Body of pancreas (tissue), 4 donors: Measurements from ENCODE around the gene COL28A1. TPM values are rescaled to one million over a fixed set of nuclear protein-coding genes. Genes with fewer than 3 reads are reported as not detected.

Source experiments
- ATAC-seq: fragments of 150-250 bp; one replicate; pipeline ENCODE4 v1.9.1; 2016
- DNase-seq, 4 donors: peaks; one replicate each; pipeline ENCODE4 v3.0.0-alpha.2; 2019
- H3K27ac ChIP-seq, 4 donors: fragments of 200-600 bp; sonication (generic); 1 replicate in 3 of 4; 2 replicates in 1 of 4; pipeline versions ENCODE4 v1.5.1 to v1.6.1; 2016 to 2019; ENCODE audit warnings: mild to moderate bottlenecking in 1 of 4, mixed read lengths in 1 of 4, moderate library complexity in 1 of 4
- H3K27me3 ChIP-seq, 2 donors: fragments of 200-600 bp; sonication (generic); one replicate each; pipeline ENCODE4 v1.6.0; 2016; ENCODE audit warnings: mild to moderate bottlenecking in 1 of 2
- H3K36me3 ChIP-seq, 2 donors: fragments of 200-600 bp; sonication (generic); replicated peaks in 1 of 2; 2 replicates each; pipeline ENCODE4 v1.5.1; 2016; ENCODE audit warnings: low read depth in 2 of 2; ENCODE audit not compliant: insufficient read depth in 1 of 2
- H3K4me1 ChIP-seq: fragments of 200-600 bp; sonication (generic); one replicate; pipeline ENCODE4 v1.6.0; 2016
- H3K4me3 ChIP-seq, 2 donors: fragments of 200-600 bp; sonication (generic); 1 replicate in 1 of 2; 2 replicates in 1 of 2; pipeline ENCODE4 v1.5.1; 2016 to 2019
- H3K9me3 ChIP-seq, 3 donors: fragments of 200-600 bp; sonication (generic); 1 replicate in 2 of 3; 2 replicates in 1 of 3; pipeline ENCODE4 v1.5.1; 2016
- POLR2A ChIP-seq, 3 donors: fragments of 450-650 bp; IDR thresholded peaks; one replicate each; pipeline ENCODE4 v1.6.1; 2016; ENCODE audit warnings: antibody characterized with exemption in 3 of 3, mild to moderate bottlenecking in 2 of 3
- WGBS, 2 donors: methylation state at CpG; one replicate each; pipeline ENCODE4 v1.1.5; 2017; 5-methylcytosine and 5-hydroxymethylcytosine counted together
- intact Hi-C: fragments of 100-400 bp; cut with DNase I; formaldehyde crosslinking; loops from one replicate; pipeline ENCODE4 v1.15.1; 2023
- total RNA-seq, 2 donors: library from RNA; depleted of rRNA; stranded (reverse); fragments of >200 nt; gene quantifications; one replicate each; pipeline ENCODE4 v1.1.0, GENCODE V29; 2016
- TF ChIP-seq, protein P1 (sequence below), 7 experiments: fragments of 450-650 bp in 4 of 7; fragments of 200-600 bp in 3 of 7; sonication (generic) in 3 of 7; IDR thresholded peaks; one replicate each; pipeline ENCODE4 v1.5.1; 2016 to 2019; ENCODE audit warnings: antibody characterized with exemption in 7 of 7

Gene COL28A1
- total RNA-seq, 2 donors from 2014 or later = 13.8 to 16.9 TPM

DNA sequence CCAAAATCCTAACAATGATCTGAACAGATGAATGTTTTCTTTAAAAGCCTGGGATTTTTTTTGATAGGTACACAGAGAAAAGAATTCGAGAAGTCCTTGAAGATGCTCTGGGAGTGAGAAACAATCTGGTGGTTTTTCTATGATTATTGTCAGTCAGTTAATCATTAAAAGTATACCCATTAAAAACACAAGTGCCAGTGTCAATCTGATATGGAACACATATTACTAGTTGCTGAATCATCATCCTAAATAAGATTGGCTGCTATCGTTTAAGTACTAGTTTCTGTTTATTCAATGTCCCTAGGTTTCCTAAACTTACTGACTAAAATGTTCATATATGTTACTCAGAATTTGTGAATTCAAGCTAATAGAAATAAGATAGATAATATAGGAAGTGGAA lies 16.1 kb downstream of the COL28A1 start:
- no peaks in the 10 kb centered on the region for H3K9me3 ChIP-seq

DNA sequence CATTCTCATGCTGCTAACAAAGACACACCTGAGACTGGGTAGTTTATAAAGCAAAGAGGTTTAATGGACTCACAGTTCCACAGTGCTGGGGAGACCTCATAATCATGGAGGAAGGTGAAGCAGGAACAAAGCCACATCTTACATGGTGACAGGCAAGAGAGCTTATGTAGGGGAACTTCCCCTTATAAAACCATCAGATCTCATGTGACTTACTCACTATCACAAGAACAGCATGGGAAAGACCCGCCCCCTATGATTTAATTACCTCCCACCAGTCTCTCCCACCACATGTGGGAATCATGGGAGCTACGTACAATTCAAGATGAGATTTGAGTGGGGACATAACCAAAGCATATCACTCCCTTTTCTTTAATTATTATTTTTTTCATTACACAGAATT lies 16.6 kb downstream of the COL28A1 start:
- H3K4me3 ChIP-seq = no peak overlapping the region
- intact Hi-C loops = no loop called here
- TF ChIP-seq, protein P1, sequence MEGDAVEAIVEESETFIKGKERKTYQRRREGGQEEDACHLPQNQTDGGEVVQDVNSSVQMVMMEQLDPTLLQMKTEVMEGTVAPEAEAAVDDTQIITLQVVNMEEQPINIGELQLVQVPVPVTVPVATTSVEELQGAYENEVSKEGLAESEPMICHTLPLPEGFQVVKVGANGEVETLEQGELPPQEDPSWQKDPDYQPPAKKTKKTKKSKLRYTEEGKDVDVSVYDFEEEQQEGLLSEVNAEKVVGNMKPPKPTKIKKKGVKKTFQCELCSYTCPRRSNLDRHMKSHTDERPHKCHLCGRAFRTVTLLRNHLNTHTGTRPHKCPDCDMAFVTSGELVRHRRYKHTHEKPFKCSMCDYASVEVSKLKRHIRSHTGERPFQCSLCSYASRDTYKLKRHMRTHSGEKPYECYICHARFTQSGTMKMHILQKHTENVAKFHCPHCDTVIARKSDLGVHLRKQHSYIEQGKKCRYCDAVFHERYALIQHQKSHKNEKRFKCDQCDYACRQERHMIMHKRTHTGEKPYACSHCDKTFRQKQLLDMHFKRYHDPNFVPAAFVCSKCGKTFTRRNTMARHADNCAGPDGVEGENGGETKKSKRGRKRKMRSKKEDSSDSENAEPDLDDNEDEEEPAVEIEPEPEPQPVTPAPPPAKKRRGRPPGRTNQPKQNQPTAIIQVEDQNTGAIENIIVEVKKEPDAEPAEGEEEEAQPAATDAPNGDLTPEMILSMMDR (IDR thresholded peaks at IDR 0.05) = no peak
- no peak for TF ChIP-seq POLR2A (IDR thresholded peaks at IDR 0.05)
- H3K4me1 ChIP-seq = no peaks in the 10 kb centered on the region
- no peaks in the 10 kb centered on the region for H3K9me3 ChIP-seq
- H3K27ac ChIP-seq = no peak overlapping the region
- 75 to 90% methylated on average over 2 of the region's 2 CpGs for WGBS, 2 donors
- ATAC-seq = no peak
- no peaks in the 10 kb centered on the region for H3K27me3 ChIP-seq
- H3K36me3 ChIP-seq = no peaks in the 10 kb centered on the region
- DNase-seq = no peak

More for the DNA sequence above, 16.1 kb downstream of the COL28A1 start:
- H3K4me1 ChIP-seq = no peaks in the 10 kb centered on the region
- ATAC-seq (no peak), DNase-seq (no peak)
- 57 to 58% methylated on average over 2 of the region's 2 CpGs for WGBS, 2 donors
- no peaks in the 10 kb centered on the region for H3K27me3 ChIP-seq
- H3K27ac ChIP-seq = no peak overlapping the region
- intact Hi-C loops = no loop called here
- TF ChIP-seq POLR2A (IDR thresholded peaks at IDR 0.05) = no peak
- TF ChIP-seq, protein P1 (IDR thresholded peaks at IDR 0.05) = no peak
- H3K36me3 ChIP-seq = no peaks in the 10 kb centered on the region
- H3K4me3 ChIP-seq = no peak overlapping the region

DNA sequence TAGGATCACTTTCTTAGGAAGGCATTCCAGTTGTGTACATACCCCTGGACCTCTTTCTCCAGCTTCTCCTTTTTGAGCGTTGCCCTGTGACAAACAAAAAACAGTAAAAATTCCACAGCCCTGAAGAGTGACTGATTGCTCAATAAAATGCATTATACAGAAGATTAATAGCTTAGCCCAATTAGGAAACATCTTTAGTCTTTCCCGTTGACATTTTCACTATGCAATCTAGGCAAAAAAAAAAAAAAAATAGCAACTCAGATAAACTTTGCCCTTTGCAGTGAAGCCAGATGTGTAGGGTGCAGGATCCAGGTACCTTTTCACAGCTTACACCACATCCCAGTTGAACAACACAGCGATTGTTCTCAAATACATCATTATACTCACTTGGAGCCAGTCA lies 17.9 kb downstream of the COL28A1 start:
- ATAC-seq = no peak
- Histone ChIP-seq H3K36me3 (no peaks in the 10 kb centered on the region), H3K27ac (no peak overlapping the region), H3K4me3 (no peak overlapping the region), H3K27me3 (no peaks in the 10 kb centered on the region), H3K4me1 (no peaks in the 10 kb centered on the region), H3K9me3 (no peaks in the 10 kb centered on the region)
- intact Hi-C loops = no loop called here
- DNase-seq = no peak
- no peak for TF ChIP-seq POLR2A (IDR thresholded peaks at IDR 0.05)
- TF ChIP-seq, protein P1 (IDR thresholded peaks at IDR 0.05) = no peak
- WGBS, 2 donors = 29 to 35% methylated on average over 3 of the region's 3 CpGs

DNA sequence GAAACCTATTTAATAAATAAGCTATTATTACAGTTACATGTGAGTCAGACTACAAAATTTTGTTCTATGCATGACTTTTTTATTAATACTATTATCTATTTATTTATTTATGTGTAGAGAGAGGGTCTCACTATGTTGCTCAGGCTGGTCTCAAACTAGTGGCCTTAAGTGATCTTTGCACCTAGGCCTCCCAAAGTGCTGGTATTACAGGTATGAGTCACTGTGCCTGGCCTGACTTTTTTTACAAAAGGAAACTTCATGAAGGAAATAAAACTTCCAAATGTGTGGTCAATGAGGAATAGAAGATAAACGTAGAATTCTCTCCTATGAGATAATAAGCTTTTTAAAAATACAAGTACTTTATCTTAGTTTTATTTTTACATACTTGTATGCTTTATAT lies 19.0 kb downstream of the COL28A1 start:
- intact Hi-C loops = no loop called here
- Histone ChIP-seq H3K9me3 (no peaks in the 10 kb centered on the region), H3K36me3 (no peaks in the 10 kb centered on the region), H3K27me3 (no peaks in the 10 kb centered on the region), H3K27ac (no peak overlapping the region), H3K4me3 (no peak overlapping the region), H3K4me1 (no peaks in the 10 kb centered on the region)
- DNase-seq (no peak), ATAC-seq (no peak)
- TF ChIP-seq, protein P1 (IDR thresholded peaks at IDR 0.05) = no peak
- TF ChIP-seq POLR2A (IDR thresholded peaks at IDR 0.05) = no peak
- 56 to 65% methylated on average over 1 of the region's 1 CpG for WGBS, 2 donors

DNA sequence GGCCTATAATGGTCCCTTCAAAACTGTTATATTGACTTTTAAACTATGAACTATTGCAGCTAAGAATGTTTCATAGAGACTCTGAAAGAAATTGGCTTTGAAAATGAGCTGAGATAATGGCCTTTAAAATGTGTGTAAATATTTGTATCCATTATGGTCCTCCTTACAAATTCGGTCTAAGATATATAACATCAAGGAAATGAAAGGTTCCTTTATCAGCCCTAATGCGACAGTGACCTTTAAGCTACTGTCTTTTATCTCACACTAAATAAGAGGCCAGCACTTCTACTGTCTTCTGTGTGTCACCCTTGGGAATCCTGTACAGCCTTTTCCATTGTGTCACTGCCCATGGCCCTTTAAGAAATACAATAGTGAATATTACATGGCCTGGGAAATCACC lies 19.5 kb downstream of the COL28A1 start:
- no peak for ATAC-seq
- H3K27ac ChIP-seq = no peak overlapping the region
- H3K4me1 ChIP-seq = no peaks in the 10 kb centered on the region
- H3K9me3 ChIP-seq = no peaks in the 10 kb centered on the region
- DNase-seq = no peak
- TF ChIP-seq POLR2A (IDR thresholded peaks at IDR 0.05) = no peak
- TF ChIP-seq, protein P1 (IDR thresholded peaks at IDR 0.05) = no peak
- no peaks in the 10 kb centered on the region for H3K36me3 ChIP-seq
- 67 to 80% methylated on average over 2 of the region's 2 CpGs for WGBS, 2 donors
- no peak overlapping the region for H3K4me3 ChIP-seq
- no peaks in the 10 kb centered on the region for H3K27me3 ChIP-seq
- intact Hi-C loops = no loop called here
